Endothelial cell (in vitro differentiated cells): ENCODE results near the gene DRC1. TPM values are rescaled to one million over a fixed set of nuclear protein-coding genes. Genes with fewer than 3 reads are reported as not detected.

Experiments
- DNase-seq: peaks from one replicate; pipeline ENCODE4 v3.0.0; 2021; ENCODE audit warnings: low spot score
- H3K27ac Mint-ChIP-seq: one replicate; pipeline ENCODE4 v1.8.0; 2021; ENCODE audit warnings: mixed read lengths, inconsistent platforms; ENCODE audit not compliant: unreplicated experiment
- H3K27me3 Mint-ChIP-seq: one replicate; pipeline ENCODE4 v1.8.0; 2021; ENCODE audit warnings: mild to moderate bottlenecking, moderate library complexity, mixed read lengths, inconsistent platforms; ENCODE audit not compliant: unreplicated experiment
- H3K36me3 Mint-ChIP-seq: one replicate; pipeline ENCODE4 v1.8.0; 2021; ENCODE audit warnings: mild to moderate bottlenecking, low read depth, mixed read lengths, inconsistent platforms; ENCODE audit not compliant: unreplicated experiment
- H3K4me1 Mint-ChIP-seq: one replicate; pipeline ENCODE4 v1.8.0; 2021; ENCODE audit warnings: mild to moderate bottlenecking, mixed read lengths, inconsistent platforms; ENCODE audit not compliant: unreplicated experiment
- H3K4me3 Mint-ChIP-seq: one replicate; pipeline ENCODE4 v1.8.0; 2021; ENCODE audit warnings: mild to moderate bottlenecking, mixed read lengths, inconsistent platforms; ENCODE audit not compliant: unreplicated experiment
- H3K9me3 Mint-ChIP-seq: one replicate; pipeline ENCODE4 v1.8.0; 2021; ENCODE audit warnings: mixed read lengths, inconsistent platforms; ENCODE audit not compliant: unreplicated experiment
- total RNA-seq: library from RNA; stranded (reverse); fragmentation: NEBNext Ultra II Directional; extraction: Animal tissue kit (Norgen Biotek cat#: 25700); gene quantifications from one replicate; pipeline ENCODE4 v1.2.1, GENCODE V29; 2021; ENCODE audit not compliant: unreplicated experiment
- TF ChIP-seq, protein P1 (sequence below): fragments of 200-600 bp; sonication (generic); IDR thresholded peaks from one replicate; pipeline ENCODE4 v1.5.0; 2021; ENCODE audit warnings: antibody characterized with exemption; ENCODE audit not compliant: unreplicated experiment

The DRC1 gene
- total RNA-seq, 1 donor from 2014 or later = 0.36 TPM

DNA sequence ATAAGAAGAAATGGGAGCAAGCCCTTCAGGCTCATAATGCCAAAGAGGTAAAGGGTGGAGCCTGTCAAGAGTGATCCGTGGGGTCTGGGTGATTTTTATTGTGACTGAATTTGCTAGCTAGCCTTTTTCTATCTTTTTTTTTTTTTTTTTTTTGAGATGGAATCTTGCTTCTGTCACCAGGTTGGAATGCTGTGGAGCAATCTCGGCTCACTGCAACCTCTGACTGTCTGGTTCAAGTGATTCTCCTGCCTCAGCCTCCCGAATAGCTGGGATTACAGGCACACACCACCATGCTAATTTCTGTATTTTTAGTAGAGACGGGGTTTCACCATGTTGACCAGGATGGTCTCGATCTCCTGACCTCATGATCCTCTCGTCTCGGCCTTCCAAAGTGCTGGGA, 29.1 kb downstream of the DRC1 start:
- no peaks in the 10 kb centered on the region for H3K4me1 Mint-ChIP-seq
- H3K27ac Mint-ChIP-seq = no peak overlapping the region
- TF ChIP-seq, protein P1, sequence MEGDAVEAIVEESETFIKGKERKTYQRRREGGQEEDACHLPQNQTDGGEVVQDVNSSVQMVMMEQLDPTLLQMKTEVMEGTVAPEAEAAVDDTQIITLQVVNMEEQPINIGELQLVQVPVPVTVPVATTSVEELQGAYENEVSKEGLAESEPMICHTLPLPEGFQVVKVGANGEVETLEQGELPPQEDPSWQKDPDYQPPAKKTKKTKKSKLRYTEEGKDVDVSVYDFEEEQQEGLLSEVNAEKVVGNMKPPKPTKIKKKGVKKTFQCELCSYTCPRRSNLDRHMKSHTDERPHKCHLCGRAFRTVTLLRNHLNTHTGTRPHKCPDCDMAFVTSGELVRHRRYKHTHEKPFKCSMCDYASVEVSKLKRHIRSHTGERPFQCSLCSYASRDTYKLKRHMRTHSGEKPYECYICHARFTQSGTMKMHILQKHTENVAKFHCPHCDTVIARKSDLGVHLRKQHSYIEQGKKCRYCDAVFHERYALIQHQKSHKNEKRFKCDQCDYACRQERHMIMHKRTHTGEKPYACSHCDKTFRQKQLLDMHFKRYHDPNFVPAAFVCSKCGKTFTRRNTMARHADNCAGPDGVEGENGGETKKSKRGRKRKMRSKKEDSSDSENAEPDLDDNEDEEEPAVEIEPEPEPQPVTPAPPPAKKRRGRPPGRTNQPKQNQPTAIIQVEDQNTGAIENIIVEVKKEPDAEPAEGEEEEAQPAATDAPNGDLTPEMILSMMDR = no peak
- no peaks in the 10 kb centered on the region for H3K9me3 Mint-ChIP-seq
- H3K27me3 Mint-ChIP-seq = peaks cover 5% of the 10 kb centered on the region
- no peaks in the 10 kb centered on the region for H3K36me3 Mint-ChIP-seq
- H3K4me3 Mint-ChIP-seq = no peak overlapping the region
- DNase-seq = no peak

DNA sequence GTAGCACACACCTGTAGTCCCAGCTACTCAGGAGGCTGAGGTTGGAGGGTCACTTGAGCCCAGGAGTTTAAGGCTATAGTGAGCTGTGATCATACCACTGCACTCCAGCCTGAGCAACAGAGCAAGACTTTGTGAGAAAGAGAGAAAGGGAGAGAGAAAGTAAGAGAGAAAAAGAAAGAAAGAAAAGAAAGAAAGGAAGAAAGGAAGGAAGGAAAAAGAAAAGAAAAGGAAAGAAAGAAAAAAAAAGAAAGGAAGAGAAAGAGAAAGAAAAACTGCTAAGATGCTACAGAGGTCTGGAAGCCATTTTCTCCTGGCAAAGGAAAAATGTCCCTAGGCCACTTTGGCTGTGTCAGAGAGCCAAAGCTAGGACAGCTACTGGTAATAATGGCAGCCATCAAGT, 30.6 kb downstream of the DRC1 start:
- Mint-ChIP-seq H3K9me3 (no peaks in the 10 kb centered on the region), H3K4me3 (no peak overlapping the region), H3K4me1 (no peaks in the 10 kb centered on the region), H3K27ac (no peak overlapping the region), H3K27me3 (peaks cover 5% of the 10 kb centered on the region), H3K36me3 (no peaks in the 10 kb centered on the region)
- TF ChIP-seq, protein P1 = no peak
- DNase-seq = no peak

DNA sequence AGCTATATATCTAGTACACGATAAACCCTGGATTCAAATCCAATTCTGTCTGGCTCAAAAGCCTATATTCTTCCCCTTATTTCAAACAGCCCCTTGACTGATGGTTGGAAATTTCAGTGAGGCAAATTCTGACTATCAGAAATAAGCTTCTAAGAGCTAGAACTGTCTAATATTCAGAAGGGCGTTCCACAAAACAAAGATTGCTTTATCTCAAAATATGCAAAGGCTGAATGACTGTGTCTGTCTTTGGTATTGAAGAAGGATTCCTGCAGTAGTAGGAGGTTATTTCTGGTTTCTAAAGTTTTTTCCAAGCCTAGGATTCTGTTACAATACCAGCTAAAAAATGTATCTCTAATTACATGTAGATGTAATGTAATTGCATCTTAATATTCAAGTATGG, 31.1 kb downstream of the DRC1 start:
- no peak for DNase-seq
- H3K4me1 Mint-ChIP-seq = no peaks in the 10 kb centered on the region
- H3K4me3 Mint-ChIP-seq = no peak overlapping the region
- H3K36me3 Mint-ChIP-seq = no peaks in the 10 kb centered on the region
- H3K9me3 Mint-ChIP-seq = no peaks in the 10 kb centered on the region
- no peak overlapping the region for H3K27ac Mint-ChIP-seq
- H3K27me3 Mint-ChIP-seq = peaks cover 5% of the 10 kb centered on the region
- TF ChIP-seq, protein P1 = no peak

DNA sequence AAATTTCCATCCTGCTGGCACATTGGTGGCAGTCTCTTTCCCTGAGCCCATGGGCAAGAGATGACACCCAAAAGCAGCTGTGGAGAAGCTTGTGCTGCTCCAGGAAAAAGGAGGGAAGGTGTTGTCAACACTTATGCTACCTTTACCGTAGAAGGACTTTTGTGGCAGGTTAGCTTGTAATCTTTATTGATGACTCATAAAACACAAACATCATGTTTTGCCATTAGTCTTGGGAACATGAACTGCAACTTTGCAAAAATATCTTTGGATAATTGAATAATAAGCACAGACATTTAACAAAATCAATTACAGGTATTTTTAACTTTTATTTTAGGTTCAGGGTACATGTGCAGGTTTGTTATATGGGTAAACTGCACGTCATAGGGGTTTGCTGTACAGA, 33.4 kb downstream of the DRC1 start:
- Mint-ChIP-seq H3K36me3 (no peaks in the 10 kb centered on the region), H3K27me3 (peaks cover 5% of the 10 kb centered on the region)

GRCh38 chr2:26438526-26438925, 36.8 kb downstream of the DRC1 start:
- no peaks in the 10 kb centered on the region for H3K9me3 Mint-ChIP-seq
- no peaks in the 10 kb centered on the region for H3K36me3 Mint-ChIP-seq
- TF ChIP-seq, protein P1 = no peak
- no peak for DNase-seq
- no peak overlapping the region for H3K4me3 Mint-ChIP-seq
- peaks cover 9% of the 10 kb centered on the region for H3K4me1 Mint-ChIP-seq
- no peak overlapping the region for H3K27ac Mint-ChIP-seq
- no peaks in the 10 kb centered on the region for H3K27me3 Mint-ChIP-seq

More for the DNA sequence above, 33.4 kb downstream of the DRC1 start:
- TF ChIP-seq, protein P1 = no peak
- H3K4me1 Mint-ChIP-seq = peaks cover 6% of the 10 kb centered on the region
- no peak overlapping the region for H3K27ac Mint-ChIP-seq
- no peak overlapping the region for H3K4me3 Mint-ChIP-seq
- H3K9me3 Mint-ChIP-seq = no peaks in the 10 kb centered on the region
- no peak for DNase-seq
